ENCODE measurements around the gene ICE1.
A peak's percentile ranks its signal among the peaks of the same experiment; 100 is the strongest.
"Not testable (repeated sequence)": the region's sequence is repeated elsewhere in the genome, so short reads cannot be mapped to it uniquely, and the experiment has no call there.

ICE1 gene

DNA sequence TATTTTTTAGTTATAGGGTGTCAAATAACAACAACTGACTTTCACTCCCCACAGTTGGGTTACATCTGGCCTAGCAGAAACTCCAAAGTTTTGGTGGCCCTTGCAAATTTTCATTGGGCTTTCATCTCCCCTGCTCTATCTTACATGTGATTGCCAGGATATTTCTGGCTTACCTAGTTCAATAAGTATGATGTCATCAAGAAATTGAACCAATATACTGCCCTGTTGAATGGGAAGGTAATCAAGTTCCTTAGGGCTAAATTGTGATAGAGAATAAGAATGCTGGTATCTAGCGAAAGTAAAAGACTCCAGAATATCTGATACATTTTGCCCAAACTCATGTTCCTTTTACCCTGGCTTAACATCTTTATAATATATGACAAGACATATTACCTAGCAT, 17.0 kb upstream of the ICE1 start:
- DNase-seq, result no peak

DNA sequence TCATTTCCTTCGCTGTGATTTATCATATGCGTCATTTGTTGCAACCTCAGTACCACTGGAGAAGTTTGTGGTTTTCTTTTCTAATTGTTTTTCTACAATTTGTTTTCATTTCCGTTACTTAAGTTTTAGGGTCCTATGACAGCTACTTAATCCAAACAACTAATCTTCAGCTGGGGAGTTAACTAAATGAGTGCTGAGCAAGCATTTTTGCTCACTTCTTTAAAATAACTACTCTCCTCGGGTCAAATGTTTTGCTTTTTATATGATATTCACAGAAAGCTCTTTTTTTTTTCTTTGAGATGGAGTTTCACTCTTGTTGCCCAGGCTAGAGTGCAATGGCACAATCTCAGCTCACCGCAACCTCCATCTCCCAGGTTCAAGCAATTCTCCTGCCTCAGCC, 14.6 kb upstream of the ICE1 start:
- DNase-seq, result no peak

DNA sequence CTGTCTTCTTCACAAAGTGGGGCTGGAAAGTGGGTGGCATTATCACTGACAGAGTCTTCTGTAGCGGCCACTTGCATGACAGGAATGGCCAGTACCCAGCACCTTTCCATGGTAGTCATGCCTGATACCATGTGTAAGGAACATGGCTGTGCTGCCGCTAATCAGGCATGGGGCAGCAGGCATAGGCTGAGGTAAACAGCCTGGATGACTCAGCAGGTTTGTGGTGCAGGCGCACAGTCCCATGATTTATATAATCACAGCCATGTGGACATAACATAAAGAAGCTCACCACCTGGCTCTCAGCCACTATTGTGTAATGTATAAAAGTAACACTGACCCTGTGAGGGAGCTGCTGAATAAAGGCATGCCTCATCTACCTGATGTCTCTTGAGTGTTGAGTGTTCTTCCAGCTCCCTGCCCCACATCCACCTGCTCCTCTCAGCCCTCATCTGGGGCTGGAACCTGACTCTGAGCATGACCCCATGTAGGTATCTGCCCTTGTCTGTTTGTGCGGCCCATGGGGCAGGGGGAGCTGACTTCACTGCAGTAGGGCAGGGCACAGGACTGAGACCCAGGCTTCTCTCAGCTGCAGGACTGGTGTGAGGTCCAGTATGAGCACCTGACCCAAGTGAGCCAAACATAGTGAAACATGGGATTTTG, 13.2 kb upstream of the ICE1 start:
- no peak for DNase-seq

DNA sequence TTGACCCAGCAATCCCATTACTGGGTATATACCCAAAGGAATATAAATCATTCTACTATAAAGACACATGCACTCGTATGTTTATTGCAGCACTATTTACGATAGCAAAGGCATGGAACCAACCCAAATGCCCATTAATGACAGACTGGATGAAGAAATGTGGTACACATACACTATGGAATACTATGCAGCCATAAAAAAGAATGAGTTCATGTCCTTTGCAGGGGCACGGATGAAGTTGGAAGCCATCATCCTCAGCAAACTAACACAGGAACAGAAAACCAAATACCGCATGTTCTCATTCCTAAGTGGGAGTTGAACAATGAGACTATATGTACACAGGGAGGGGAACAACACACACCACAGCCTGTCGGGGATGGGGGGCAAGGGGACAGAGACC, 8.6 kb upstream of the ICE1 start:
- not testable (repeated sequence) for DNase-seq

DNA sequence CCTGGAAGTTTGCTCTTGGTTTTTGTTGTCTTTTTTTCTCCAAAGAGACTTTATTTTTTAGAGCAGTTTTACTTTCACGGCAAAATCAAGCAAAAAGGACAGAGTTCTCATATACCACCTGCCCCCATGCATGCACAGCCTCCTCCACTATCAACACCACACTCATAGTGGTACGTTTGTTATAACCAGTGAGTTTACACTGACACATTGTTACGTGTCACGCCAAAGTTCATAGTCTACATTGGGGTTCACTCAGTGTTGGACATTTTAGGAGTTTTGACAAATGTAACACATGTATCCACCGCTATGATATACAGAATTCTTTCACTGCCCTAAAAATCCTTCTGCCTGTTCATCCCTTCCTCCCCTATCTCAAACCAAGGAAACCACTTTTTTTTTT, 7.5 kb upstream of the ICE1 start:
- DNase-seq, result no peak

DNA sequence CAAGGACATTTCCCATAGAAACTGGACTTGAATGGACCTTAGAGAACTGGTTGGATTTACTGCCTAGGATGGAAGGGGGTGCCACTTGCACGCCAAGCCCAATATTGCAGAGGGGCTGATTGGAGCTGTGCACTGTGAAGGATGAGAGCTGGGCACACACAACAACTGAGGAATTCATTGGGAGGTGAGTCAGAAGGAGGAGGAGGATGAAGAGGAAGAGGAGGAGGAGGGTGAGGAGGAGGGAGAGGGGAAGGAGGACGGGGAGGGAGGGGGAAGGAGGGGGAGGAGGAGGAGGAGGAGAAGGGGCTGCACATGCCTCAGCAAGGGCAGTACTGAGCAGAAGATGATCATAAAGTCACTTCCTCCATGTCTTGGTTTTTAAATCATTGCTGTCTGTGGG, 5.7 kb upstream of the ICE1 start:
- no peak for DNase-seq

DNA sequence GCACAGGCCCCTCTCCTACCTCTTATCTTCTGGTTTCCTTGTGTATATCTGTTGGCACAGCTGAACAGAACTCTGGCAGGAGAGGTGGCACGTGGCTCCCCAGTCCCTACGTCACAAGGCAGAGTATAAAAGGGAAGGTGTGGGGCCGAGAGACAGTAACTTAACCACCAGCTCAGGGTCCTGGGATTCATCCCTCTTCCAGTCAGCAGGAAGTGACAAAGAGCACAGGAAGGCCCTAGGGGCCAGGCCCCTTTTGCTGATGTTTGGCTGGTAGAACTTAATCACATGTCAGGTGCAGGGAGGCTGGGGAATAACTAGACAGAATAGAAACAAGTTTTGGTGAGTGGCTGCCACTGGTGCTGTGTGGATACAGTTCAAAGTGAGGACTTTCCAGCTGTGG, 4.5 kb upstream of the ICE1 start:
- DNase-seq, result no peak

DNA sequence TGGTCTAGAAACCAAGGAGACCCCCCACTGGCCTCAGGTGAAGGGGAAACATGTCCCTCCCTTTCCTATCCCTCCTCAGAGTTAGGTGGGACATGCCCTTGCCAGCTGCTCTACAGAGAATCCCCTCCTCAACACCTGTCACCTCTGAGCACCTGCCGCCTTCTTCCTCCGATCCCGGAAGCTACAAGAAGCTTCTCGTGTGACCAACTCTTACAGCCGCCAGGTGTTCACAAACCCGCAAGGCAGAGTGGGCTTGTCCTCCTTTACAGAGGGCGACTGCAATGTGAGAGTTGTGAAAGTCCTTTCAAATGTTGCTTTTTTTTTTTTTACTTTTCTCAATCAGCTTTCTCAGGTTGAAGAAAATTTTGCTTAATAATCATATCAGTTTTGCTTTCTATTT, 3.7 kb upstream of the ICE1 start:
- no peak for DNase-seq

DNA sequence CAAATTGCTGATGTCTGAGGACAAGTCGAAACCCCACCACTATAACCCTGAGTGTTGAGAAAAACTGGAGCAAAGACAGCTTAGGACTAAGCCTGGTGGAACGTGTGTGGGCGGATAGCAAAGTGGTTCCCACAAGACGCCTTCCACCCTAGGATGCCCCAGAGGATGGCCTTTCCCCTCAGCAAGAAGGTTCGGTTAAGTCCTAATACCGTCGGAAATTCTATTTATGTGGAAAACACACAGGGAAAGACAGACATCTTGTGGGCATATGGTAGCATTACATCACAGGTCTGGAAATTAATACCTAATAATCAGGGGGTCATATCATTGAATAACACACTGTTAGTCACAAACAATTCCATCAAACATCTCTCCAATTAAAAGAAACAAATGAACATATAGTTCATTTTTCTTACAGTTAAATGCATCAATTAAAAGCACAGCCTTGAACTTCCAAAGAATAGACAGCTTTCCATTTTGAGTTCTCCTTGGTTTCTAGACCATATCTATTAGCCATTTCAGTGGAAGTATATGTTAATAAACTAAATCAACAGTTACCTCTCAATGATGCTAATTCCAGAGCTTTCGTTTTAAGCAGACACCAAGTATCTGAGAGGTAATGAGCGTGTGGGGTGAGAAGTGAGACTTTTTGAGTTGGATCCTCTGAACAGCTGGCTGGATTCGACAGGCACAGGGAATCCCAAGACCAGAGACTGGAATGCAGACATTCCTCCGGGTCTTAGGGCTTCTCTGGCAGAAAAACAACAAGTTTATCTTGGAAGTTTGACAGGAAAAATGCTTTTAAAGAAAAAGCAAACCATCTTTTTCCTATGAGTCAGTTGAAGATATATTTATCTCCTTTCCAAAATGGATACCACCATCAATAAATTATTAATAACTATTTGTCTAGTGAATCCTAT, 2.9 kb upstream of the ICE1 start:
- DNase-seq, result no peak

DNA sequence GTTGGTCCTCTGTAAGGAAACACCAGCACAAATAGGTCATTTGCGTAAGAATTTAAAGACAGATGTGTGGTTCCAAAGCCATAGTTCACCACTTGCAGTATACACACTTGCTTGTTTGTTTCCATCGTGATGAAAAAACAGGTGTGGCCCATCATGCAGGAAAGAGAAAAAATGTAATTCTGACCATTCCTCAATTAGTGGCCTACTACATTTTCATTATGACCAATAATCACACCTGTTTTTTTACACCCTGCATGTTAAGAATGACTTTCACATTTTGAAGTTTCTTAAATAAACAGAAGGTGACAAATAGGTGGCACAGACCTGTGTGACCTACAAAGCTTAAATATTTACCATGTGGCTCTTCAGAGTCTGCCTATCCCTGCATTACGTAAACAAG, 2.2 kb upstream of the ICE1 start:
- DNase-seq, result no peak

DNA sequence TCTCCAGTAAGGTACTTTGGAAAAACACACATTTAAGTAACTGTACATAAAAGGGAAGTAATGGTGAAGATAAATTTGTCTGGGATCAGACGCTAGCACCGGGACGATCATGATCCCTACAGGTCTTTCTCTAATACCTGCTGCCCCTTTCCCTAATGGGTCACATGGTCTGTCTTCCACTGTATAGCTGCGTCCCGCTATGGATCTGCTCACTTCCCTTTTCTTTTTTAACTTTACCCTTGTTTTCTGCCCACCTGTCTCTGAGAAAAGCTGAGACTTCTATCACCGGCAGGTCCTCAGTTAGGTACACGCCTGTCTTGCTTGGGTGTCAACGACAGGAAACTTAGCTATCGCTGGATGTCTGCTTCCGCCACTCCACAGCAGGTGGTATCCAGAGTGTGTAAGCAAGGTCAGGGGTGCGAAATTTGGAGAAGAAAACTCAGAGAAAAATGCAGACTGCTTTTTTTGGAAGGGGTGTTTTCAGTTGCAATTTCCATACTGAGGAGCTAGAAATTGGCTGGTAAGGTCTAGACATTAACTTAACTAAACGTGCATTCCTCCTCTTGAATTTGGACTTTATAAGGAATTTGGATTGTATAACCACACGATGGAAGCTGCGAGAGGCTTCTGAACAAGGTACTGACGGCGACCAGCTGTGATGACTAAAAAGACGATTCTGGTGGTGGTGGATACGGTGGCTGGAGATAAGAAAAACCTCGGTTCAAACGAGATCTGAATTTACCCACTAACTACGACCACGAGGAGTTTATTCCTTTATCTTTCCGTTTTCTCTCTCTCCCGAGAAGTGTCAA, 1.1 kb upstream of the ICE1 start:
- peak; percentile 49 for DNase-seq

DNA sequence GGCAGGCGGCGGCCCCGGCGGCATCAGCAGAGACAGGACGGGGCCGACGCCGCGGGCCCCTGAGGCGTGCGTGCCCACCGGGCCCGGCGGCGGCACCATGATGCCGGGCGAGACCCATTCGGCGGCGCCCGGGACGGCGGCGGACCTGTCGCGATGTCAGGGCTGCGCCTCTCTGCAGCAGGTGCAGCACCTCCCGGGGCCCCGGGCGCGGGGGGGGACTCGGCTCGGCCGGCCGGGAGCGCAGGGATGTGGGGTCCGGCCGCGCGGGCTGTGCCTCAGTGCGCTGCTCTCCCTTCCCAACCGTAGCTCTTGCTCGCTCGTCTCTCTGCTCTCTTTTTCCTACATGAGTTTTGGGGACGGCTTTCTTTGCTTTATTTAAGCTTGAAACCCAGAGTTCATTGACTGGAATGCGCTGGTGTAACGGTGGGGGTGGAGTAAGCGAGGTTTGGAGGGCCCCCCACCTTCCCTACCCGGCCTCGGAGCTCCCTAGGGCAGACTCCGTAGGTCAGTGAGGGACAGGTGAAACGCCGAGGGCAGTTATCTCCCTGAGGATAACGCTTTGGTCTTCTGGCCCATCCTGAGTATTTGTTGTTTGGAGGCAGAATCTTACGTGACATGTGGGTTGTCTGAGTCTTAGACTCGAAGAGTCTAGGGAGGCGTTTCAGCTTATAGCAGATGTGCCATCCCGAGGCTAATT, 490 bp downstream of the ICE1 start:
- DNase-seq, result no peak

DNA sequence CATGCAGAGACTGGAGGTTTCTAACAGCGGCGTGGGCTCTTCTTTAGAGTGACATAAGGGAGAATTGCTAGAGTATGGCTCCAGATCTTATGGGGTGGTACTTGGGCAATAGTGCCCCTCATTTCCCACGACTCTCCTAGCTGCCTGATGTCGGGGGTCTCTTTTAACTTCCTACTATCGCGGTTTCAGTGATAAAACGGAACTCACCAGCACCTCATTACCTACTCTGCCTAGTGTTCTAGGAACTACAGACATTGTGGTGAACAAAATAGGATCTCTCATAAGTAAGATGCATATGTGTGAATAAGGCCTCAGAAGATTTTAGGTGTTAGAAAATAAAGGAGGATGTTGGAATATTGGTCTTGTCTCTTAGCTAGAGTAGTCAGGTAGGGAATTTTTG, 1.1 kb downstream of the ICE1 start:
- DNase-seq, result no peak

DNA sequence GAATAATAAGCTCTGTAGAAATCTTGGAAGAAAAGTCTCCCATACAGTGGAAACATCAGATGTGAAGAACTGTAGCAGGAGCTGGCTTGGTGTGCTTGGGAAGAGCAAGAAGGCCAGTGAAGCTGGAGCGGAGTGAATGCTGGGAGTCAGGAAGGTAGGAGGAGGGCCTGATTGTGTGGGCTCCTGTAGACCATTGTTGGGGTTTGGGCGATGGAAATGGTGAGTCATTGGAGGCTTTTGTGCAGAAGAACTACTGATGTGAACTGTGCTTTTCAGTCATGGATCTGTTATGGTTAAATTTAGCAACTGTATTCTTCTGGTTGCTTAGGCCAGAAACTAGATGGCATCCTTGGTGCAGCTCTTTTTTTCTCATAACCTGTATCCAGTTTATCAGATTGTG, 2.3 kb downstream of the ICE1 start:
- peak; percentile 50 for DNase-seq

DNA sequence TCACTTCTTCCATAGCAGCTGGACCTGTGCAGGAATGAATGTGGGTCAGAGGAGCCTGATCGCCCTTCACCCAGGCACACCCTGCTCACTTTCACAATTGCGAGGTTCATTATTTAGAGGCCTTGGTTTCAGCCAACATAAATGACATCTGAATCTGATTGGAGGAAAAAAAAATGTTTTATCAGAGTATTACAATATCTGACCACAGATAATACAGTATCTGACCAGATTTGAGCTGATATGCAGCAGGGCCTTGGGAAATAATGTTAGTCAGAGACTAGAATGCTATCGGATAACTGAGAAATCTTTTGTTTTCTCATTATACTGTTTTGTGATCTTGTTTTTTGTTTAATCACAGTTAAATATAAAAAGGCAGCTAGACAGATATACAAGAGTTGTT, 7.7 kb downstream of the ICE1 start:
- DNase-seq, result no peak

DNA sequence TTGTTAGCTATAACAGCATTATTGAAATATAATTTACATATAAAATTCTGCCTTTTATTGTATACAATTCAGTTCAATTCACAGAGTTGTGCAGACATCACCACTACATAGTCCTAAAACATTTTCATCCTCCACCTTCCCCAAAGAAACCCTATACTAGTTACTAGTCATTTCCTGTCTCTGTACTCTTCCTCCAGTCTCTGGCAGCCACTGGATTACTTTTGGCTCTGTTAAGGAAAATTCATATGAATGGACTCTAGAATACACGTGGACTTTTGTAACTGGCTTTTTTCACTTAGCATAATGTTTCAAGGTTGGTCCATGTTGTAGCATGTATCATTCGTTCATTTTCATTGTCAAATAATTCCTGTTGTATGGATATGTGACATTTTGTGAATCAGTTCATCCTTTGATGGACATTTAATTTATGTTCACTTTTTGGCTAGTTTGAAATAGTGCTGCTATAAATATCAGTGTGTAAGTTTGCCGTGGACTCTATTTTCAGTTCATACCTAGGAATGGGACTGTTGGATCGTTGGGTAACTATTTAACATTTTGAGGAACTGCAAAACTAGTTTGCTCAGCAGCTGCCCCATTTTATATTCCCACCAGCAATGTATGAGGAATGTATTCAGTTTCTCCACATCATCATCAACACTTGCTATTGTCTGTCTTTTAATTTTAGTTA, 9.7 kb downstream of the ICE1 start:
- no peak for DNase-seq

DNA sequence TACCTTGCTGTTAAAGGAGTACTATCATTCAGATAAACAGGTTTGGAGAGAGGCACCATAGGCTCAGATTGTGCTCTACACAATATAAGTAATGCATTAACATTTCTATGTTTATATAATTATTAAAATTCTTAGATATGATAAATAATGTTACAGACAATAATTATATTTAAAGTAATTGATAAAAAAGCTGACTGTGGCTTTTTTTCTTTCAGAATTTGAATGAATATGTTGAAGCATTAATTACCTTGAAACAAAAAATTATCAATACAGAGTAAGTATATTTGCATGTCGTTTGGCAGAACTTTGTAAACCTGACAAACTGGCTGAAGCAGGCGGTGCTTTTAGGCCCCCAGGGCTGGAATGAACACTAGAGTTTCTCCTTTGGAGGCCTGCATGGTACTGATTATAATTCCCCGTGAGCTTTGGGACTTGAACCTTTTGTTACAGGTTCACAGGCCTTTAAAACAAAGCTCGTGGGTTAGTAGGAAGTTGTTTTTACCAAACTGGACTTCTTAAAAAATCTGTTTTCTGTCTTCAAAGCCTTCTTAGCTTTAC, 13.8 kb downstream of the ICE1 start:
- no peak for DNase-seq

DNA sequence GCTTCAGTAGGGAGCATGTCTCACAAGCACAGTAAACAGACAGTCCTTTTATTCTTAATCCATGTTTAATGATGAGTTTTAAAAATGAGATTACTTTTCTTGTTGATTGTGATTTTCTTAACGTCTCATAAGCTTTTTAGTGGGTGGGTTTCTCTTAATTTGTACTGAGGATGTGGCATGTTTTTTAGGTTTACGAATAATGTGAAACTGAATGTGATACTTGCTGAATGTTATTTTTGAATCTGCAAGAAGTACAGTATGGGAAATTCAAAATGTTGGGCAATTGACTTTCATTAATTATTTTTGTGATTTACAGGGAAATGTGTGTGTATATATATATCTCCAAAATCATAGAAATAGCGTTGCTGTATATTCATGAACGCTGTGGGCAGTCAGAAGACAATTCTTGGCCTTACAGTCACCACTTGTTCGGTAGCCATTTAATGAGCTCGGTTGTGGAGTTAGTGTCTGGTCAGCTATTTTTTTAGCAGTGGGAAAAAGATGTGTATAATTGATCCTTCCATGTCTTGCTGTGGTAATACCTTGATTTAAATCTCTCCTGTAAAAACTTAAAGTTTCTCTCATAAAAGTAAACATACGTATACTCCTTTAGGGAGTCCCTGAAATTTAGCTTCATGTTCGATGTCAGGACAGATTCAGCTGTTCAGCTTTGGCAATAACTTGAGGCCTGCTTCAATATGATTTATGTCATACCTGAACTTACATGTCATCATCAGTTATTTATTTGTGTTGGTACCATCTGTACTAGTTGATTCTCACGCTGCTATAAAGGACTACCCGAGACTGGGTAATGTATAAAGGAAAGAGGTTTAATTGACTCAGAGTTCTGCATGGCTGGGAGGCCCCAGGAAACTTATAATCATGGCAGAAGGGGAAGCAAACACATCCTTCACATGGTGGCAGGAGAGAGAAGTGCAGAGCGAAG, 15.0 kb downstream of the ICE1 start:
- no peak for DNase-seq

DNA sequence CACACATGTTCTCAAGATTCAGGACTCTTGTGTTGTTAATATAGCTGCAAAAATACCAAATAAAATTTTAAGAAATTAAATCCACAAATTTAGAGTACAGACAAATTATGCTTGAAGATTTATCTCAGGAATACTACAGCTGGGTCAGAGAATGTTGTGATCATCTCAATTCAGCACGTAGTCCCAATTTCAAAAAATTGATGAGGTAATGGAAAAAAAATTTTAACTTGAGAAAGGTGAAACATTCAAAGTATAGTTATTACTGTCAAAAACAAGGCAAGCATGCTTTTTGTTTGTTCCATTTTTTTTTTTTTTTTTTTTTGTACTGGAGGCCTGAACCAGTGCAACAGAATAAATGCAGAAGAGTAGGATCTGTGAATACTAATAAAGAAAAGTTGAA, 29.4 kb downstream of the ICE1 start:
- DNase-seq, result no peak

DNA sequence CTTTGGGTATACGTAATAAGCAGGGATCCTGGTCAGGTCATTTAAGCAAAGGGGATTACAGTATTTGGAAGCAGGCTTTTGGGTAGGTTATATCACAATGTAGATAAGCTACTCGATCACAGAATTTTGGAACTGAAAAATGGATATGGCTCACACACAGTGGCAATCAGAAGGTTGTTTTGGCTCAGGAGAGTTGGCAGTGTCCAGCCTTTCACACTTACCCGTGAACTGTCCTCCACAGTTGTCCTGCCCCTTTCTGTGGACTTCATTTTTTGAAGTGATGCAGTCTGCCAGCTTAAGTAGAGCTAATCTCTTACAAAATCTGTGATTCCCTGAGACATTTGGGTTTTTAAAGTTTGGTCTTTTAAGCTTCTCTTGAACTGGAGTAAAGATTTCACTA, 30.7 kb downstream of the ICE1 start:
- DNase-seq, result no peak

DNA sequence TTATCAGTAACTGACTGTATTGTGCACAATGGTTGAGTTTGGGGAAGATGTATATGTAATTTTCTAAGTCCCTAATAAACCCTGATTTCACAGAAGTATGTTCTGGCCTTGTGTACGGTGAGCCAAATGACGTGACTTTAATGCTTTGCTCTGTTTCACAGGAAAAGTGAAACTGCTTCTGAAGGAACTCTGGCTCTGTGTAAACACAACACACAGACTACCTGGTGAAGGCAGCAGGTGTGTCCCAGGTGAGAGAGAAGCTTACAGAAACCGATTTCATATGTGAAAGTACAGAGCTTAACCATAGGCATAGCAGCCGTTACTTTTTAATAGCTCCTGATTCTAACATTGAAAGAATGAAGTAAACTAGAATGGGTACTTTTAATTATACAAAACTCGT, 31.9 kb downstream of the ICE1 start:
- no peak for DNase-seq
